Tibial artery (tissue), 4 donors: Measurements from ENCODE around the gene RFNG.

Experiments used
- DNase-seq, 2 donors: peaks; one replicate each; pipeline ENCODE4 v3.0.0-alpha.2; 2019
- H3K27ac ChIP-seq, 2 donors: fragments of 200-600 bp; sonication (generic) in 1 of 2; 1 replicate in 1 of 2; 2 replicates in 1 of 2; pipeline ENCODE4 v1.5.1; 2018 to 2019; ENCODE audit warnings: mild to moderate bottlenecking in 1 of 2
- H3K27me3 ChIP-seq, 2 donors: fragments of 200-600 bp; sonication (generic) in 1 of 2; one replicate each; pipeline versions ENCODE4 v1.5.1 to v1.6.0; 2016 to 2019
- H3K36me3 ChIP-seq, 3 donors: fragments of 200-600 bp; sonication (generic) in 2 of 3; one replicate each; pipeline ENCODE4 v1.5.1; 2016 to 2019; ENCODE audit warnings: mild to moderate bottlenecking in 2 of 3
- H3K4me1 ChIP-seq, 4 donors: fragments of 200-600 bp; sonication (generic) in 2 of 4; 1 replicate in 3 of 4; 2 replicates in 1 of 4; pipeline ENCODE4 v1.5.1; 2016 to 2019
- H3K4me3 ChIP-seq, 2 donors: fragments of 200-600 bp; sonication (generic) in 1 of 2; 1 replicate in 1 of 2; 2 replicates in 1 of 2; pipeline ENCODE4 v1.5.1; 2018 to 2019; ENCODE audit warnings: mild to moderate bottlenecking in 2 of 2
- H3K9me3 ChIP-seq, 3 donors: fragments of 200-600 bp; sonication (generic) in 1 of 3; one replicate each; pipeline ENCODE4 v1.5.1; 2016 to 2019
- intact Hi-C: fragments of 100-400 bp; cut with DNase I; formaldehyde crosslinking; loops from one replicate; pipeline ENCODE4 v1.15.0; 2023; ENCODE audit warnings: low total_unique reads
- TF ChIP-seq, protein P1 (sequence below), 2 experiments: fragments of 200-600 bp in 1 of 2; fragments of 450-650 bp in 1 of 2; IDR thresholded peaks; one replicate each; pipeline ENCODE4 v1.5.1; 2017 to 2019; ENCODE audit warnings: antibody characterized with exemption in 2 of 2, mild to moderate bottlenecking in 1 of 2, moderate library complexity in 1 of 2

Gene RFNG

DNA sequence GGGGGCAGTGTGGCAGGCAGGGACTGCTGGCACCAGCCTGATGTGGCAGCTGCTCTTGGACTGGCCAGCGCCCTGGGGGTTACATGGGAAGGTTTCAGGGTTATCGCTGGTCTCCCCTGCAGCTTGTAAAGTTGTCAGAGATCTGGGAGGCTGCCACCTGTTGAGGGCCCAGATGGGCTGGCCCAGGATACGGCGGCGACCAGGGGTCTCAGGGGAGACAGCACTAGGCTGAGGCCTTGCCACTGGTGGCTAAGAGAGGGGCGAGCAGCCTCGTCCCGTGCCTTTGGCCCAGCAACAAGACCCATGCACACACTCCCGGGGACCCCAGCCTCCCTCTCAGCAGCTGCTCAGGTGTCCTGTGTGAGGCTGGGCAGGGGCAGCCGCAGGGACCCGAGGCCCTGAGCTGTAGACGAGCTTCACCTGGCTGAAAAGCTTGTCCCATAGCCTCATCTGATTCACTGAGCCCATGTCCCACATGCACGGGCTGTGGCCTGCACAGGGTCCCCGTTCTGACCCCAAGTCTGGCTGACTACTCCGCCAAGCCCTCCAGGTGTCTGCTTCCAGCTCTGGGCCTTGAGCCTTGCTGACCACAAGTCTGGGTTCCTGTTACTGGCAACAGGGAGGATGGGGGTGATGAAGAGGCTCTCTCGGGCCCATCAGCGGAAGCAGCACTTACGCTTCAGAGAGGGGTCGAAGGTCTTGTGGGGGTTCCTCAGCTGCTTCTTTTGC is 7.8 kb upstream of the RFNG start:
- no peak for DNase-seq
- H3K9me3 ChIP-seq: no peaks in the 10 kb centered on the region
- no peak overlapping the region for H3K4me3 ChIP-seq
- H3K36me3 ChIP-seq: peaks cover 39 to 97% (median 90%) of the 10 kb centered on the region in 3 donors
- no peak overlapping the region for H3K27ac ChIP-seq
- intact Hi-C loops: no loop called here
- peaks cover 0 to 14% (median 8%) of the 10 kb centered on the region in 4 donors for H3K4me1 ChIP-seq
- TF ChIP-seq, protein P1, sequence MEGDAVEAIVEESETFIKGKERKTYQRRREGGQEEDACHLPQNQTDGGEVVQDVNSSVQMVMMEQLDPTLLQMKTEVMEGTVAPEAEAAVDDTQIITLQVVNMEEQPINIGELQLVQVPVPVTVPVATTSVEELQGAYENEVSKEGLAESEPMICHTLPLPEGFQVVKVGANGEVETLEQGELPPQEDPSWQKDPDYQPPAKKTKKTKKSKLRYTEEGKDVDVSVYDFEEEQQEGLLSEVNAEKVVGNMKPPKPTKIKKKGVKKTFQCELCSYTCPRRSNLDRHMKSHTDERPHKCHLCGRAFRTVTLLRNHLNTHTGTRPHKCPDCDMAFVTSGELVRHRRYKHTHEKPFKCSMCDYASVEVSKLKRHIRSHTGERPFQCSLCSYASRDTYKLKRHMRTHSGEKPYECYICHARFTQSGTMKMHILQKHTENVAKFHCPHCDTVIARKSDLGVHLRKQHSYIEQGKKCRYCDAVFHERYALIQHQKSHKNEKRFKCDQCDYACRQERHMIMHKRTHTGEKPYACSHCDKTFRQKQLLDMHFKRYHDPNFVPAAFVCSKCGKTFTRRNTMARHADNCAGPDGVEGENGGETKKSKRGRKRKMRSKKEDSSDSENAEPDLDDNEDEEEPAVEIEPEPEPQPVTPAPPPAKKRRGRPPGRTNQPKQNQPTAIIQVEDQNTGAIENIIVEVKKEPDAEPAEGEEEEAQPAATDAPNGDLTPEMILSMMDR (IDR thresholded peaks at IDR 0.05): no peak
- H3K27me3 ChIP-seq: no peaks in the 10 kb centered on the region

DNA sequence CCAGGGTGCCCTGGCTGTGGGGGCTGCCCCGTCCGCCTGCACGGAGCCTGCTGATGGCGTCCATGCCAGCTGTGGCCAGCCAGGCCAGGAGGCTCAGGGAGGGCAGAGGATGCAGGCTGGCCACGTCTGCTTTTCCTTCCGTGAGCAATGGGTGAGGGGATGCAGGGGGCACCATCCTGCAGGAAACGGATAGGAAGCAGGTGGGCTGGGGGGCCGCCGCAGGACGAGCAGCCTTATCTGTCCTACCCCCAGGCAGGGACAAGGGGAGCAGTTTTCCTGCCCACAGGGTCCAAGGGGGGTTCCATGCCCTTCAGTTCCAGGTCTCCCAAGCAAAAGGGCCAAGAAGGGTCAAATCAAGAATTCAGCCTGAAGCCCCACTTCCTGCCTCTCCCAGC is 7.2 kb upstream of the RFNG start:
- Histone ChIP-seq H3K36me3 (peaks cover 45 to 100% (median 91%) of the 10 kb centered on the region in 3 donors), H3K4me1 (peaks cover 0 to 13% (median 6%) of the 10 kb centered on the region in 4 donors), H3K4me3 (no peak overlapping the region), H3K9me3 (no peaks in the 10 kb centered on the region), H3K27ac (no peak overlapping the region), H3K27me3 (no peaks in the 10 kb centered on the region)
- DNase-seq: no peak
- TF ChIP-seq, protein P1 (IDR thresholded peaks at IDR 0.05): no peak
- intact Hi-C loops: no loop called here

DNA sequence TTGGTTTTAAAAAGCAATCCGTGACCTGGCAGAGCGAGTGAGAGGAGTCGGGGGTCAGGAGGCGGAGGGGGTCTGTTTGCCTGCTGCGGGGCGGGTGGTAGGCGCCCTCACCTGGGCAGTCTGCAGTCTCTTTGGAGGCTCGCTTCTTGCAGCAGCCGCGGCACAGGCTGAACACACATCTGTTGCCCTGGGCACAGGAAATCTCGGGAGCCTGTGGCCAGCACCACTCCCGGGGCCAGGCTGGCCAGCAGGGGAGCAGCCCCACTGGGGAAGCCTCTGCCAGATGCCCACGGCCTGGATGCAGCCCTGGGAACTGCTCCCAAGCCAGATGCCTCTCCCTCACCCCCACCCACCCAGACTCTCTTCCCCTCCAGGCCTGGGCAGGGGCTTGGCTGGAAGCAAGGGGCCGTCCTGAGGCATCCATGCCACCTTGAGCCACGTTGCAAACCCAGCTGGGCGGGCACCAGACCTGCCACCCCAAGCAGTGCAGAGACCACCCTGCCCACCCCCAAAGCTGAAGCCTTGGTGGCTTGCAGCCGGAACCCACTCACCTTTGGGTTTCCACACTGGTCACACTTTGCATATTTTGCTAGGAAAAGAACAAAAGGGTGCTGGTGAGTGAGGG is 6.7 kb upstream of the RFNG start:
- Histone ChIP-seq H3K36me3 (peaks cover 45 to 100% (median 86%) of the 10 kb centered on the region in 3 donors), H3K9me3 (no peaks in the 10 kb centered on the region), H3K27me3 (no peaks in the 10 kb centered on the region), H3K4me1 (peaks cover 0 to 13% (median 7%) of the 10 kb centered on the region in 4 donors), H3K27ac (no peak overlapping the region), H3K4me3 (no peak overlapping the region)
- intact Hi-C loops: no loop called here
- no peak for DNase-seq
- TF ChIP-seq, protein P1 (IDR thresholded peaks at IDR 0.05): no peak

GRCh38 chr17:82056729-82057621 is 5.4 kb upstream of the RFNG start:
- peaks cover 39 to 89% (median 77%) of the 10 kb centered on the region in 3 donors for H3K36me3 ChIP-seq
- H3K27ac ChIP-seq: no peak overlapping the region
- no peaks in the 10 kb centered on the region for H3K9me3 ChIP-seq
- no peak for DNase-seq
- H3K4me3 ChIP-seq: no peak overlapping the region
- intact Hi-C loops: no loop called here
- H3K27me3 ChIP-seq: no peaks in the 10 kb centered on the region
- TF ChIP-seq, protein P1 (IDR thresholded peaks at IDR 0.05): no peak
- peaks cover 6 to 26% (median 18%) of the 10 kb centered on the region in 4 donors for H3K4me1 ChIP-seq

DNA sequence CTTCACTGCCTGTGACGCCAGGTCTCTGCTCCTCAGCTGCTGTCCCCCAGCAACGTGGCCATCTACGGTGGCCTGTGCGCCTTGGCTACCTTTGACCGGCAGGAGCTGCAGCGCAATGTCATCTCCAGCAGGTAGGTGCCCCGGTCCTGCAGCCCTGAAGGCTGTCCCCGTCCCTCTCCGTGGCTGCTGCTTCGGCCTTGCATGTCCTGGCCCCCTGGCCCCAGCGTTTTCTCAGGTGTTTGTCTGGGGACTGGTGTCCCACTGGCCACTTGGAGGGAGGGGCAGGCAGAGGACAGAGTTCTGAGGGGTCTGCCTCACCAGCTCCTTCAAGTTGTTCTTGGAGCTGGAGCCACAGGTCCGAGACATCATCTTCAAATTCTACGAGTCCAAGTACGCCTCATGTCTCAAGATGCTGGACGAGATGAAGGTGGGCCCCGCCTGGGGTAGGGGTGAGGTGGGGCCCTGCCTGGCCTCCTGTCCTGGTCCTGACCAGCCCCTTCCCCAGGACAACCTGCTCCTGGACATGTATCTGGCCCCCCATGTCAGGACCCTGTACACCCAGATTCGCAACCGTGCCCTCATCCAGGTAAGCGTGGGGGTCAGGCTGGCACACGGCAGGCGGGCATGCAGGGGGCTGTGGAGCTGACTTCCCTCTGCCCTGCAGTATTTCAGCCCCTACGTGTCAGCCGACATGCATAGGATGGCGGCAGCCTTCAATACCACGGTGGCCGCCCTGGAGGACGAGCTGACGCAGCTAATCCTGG is 4.5 kb upstream of the RFNG start:
- Histone ChIP-seq H3K9me3 (no peaks in the 10 kb centered on the region), H3K27me3 (no peaks in the 10 kb centered on the region), H3K4me3 (no peak overlapping the region), H3K4me1 (peaks cover 6 to 26% (median 19%) of the 10 kb centered on the region in 4 donors), H3K27ac (no peak overlapping the region), H3K36me3 (peaks cover 37 to 81% (median 68%) of the 10 kb centered on the region in 3 donors)
- TF ChIP-seq, protein P1 (IDR thresholded peaks at IDR 0.05): no peak
- DNase-seq: no peak
- intact Hi-C loops: no loop called here
